NCI-H1105 treated with DMSO at 0.1 percent for 48 hours (cell line): ENCODE measurements around the gene SLC5A8.

Experiments used
- DNase-seq: peaks from one replicate; lab custom pipeline; 2025; lab: John Stamatoyannopoulos, UW

The SLC5A8 gene, protein sequence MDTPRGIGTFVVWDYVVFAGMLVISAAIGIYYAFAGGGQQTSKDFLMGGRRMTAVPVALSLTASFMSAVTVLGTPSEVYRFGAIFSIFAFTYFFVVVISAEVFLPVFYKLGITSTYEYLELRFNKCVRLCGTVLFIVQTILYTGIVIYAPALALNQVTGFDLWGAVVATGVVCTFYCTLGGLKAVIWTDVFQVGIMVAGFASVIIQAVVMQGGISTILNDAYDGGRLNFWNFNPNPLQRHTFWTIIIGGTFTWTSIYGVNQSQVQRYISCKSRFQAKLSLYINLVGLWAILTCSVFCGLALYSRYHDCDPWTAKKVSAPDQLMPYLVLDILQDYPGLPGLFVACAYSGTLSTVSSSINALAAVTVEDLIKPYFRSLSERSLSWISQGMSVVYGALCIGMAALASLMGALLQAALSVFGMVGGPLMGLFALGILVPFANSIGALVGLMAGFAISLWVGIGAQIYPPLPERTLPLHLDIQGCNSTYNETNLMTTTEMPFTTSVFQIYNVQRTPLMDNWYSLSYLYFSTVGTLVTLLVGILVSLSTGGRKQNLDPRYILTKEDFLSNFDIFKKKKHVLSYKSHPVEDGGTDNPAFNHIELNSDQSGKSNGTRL

DNA sequence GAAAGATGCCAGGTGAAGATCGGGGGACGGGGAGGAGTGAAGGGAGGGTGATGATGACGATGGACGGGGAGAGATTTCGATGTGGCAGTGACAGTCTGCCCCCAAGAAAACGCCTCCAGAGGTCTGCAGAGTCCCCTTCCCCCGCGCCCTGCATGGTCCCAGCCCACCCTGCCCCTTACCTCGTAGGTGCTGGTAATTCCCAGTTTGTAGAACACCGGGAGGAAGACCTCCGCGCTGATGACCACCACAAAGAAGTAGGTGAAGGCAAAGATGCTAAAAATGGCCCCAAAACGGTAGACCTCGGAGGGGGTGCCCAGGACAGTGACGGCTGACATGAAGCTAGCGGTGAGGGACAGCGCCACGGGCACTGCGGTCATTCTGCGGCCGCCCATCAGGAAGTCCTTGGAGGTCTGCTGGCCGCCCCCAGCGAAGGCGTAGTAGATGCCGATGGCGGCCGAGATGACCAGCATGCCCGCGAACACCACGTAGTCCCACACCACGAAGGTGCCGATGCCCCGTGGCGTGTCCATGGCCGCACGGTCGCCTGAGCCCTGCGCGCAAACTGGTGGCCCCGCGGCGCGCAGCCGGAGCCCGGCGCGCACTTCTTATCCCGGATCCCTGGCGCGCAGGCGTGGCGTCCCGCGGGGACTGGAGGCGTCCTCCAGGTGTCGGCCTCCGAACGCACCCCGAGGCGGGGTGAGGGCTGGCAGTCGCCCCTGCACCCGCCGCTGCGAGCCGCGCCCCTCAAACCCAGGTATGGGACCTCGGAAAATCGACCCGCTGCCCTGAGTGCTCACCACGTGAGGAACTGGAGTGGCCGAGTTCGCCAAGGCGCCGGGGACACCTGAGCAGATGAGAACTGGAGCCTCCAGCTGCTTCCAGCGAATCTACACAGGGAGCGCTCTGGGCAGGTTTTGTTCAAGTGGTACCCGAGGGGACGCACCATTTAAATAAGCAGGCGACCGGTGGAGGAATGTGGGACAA is at the start of gene SLC5A8:
Gene SLC5A8, minus strand, starts transcription at position 920 of the 984 bp plus-strand sequence. Its CDS starts 390 bp downstream, at position 530.
- peak; percentile 10 for DNase-seq

DNA sequence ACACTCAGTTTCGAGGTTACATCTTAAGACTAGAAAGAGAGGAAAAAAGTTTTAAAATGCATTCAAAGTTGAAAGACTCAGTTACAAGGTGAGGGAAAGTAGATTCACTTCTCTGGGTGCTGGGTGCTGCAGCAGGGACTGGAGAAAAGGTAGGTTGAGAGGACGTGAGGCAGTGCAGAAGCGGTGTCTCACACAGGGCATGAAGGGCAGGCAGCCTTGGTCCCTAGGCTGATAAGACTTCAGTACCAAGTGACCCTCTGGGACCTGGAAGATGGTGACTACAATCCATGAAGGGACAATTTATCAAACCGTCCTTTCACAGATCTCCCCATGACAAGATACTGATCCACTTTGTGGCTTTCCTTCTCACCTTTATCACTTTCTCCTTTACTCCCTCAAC is 47.3 kb upstream of the SLC5A8 start:
- no peak for DNase-seq

DNA sequence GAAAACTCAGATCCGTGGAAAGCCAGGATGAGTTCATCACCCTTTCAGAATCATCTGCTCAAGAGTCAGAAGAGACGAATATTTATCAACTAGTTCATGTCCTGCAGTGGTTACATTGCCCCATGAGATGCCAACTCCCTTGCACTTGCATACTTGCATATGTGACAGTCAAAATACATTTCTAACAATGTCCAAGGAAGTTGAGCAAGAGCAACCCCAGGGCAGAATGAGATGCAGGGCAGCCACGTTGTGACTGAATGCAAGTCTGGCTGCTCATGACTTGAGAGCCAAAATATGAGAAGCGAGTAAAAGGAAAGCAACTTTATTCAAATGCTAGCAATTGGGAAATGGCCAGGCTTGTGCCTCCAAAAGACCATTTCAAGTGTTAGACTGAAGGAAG is 46.2 kb upstream of the SLC5A8 start:
- DNase-seq, result no peak

DNA sequence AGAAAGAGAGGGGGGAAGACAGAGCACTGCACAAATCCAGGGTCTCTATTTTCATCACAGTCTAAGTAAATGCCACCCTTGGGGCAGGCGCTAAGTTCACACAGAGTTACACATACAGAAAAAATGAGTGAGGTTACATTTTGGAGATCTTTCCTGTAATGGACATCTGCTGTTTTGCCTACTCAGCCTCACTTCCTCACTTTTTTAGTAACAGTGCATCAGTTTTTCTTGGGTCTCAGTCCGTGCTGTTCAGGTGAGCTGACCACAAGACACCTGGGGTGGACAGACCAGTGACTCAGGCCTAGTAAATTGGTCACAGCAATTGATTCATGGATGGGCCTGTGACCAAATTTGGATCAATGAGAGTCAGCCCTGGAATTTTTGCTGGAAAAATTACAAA is 33.6 kb upstream of the SLC5A8 start:
- no peak for DNase-seq

DNA sequence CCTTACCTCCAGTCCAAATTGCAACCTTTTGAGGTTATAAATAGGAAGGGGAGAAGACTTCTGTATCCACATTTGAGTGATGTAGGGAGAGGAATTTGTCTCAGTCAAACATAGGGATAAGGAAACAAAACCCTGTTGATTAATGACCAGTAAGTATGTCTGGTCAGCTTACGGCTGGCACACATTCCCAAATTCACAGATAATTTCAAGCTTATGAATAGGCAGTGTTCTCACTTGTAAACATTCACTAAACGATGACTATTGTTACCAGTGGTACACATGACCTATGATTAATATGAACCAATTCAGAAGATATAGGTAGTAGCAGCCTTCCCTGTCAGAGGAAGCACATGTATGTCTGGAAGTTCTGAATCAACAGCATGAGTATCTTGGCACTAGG is 33.0 kb upstream of the SLC5A8 start:
- no peak for DNase-seq

DNA sequence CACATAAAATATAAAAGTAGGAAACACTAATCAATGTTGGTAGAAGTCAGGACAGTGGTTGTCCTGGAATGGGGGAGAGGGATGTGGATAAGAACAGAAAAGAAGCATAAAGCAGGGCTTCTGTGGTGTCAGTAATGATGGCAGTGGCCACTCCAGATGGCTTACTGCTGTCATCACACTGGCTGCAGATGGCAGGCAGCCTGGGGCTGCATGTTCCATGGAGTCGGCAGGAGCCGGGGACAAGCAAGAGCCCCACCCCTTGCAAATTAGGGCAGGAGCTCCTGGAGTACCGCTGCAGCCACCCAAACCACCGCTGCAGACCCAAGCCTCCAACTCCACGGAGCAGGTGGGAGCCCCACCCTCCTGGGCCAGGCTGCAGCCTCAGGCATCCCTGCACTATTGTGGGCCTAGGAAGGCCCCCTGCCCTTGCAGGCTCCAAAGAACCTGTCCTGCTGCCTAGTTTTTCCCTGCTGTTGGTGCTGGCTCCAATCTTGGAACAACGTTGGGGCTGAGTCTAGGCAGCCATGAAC is 28.8 kb upstream of the SLC5A8 start:
- no peak for DNase-seq

DNA sequence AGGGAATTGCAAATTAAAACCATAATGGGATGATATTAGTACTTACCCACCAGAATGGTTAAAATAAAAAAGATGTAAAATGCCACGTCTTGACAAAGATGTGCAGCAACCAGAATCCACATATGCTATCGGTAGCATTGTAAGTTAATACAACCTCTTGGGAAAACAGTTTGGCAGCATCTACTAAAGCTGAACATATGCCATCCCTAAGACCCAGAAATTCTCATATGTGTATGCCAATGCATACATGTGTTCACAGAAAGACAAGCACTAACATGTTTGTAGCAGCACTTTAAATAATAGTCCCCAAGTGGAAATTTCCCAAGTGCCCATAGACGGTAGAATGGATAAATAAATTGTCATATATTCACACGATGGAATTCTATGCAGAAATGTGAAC is 28.3 kb upstream of the SLC5A8 start:
- DNase-seq, result no peak

DNA sequence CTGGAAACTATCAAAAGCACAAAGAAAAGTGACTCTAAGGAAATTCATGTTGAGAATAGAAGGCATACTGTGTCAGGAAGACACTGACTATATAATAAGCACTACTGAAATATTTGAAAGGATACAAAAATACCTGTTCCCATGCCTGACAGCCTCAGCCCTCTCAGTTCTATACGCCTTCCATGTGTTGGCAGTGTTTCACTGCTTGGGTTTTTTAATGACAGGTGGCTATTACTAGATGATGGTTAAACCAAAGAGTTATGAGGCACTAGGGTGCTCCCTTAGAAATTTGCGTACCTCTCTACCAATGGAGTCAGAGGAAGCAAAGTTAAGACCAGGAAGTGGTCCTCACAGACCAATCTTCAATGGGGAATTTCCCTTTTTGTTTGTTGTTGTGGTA is 25.6 kb upstream of the SLC5A8 start:
- DNase-seq, result no peak

DNA sequence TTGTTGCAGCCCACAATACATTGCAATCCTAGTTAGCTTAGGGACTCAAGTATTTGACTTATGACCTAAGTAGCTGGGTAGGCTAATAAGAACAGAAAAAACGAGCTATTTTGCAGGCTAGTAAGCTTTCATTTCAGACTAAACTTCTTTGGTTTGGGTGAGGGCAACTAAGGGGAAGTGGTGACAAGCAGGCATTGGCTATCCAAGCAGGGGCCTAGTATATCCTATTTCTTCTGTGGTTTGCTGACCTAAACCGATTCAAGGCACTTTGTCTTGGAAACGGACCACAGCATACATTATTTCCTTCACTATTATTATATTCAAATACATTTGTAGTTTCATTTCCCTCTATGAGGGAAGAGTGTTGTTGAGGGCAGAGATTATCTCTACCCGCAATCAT is 21.6 kb upstream of the SLC5A8 start:
- DNase-seq, result no peak

DNA sequence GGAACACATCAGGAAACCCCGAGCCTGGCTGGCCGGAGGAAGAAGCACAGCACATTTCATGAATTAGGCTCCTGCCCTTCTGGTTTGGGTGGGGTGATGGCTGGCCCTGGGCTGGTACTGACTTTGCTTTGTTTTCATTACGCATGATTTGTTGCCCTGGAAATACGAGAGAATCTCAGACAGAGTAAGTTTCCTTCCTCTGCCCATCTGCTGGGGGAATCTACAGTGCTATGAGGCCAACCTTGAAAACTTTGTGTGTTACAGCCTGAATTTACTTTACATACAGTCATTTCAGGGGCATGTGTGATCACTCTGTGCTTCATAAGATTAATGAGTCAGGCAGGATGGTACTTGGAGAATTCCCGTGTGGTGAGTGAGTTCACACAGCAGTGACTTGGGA is 20.5 kb upstream of the SLC5A8 start:
- no peak for DNase-seq

DNA sequence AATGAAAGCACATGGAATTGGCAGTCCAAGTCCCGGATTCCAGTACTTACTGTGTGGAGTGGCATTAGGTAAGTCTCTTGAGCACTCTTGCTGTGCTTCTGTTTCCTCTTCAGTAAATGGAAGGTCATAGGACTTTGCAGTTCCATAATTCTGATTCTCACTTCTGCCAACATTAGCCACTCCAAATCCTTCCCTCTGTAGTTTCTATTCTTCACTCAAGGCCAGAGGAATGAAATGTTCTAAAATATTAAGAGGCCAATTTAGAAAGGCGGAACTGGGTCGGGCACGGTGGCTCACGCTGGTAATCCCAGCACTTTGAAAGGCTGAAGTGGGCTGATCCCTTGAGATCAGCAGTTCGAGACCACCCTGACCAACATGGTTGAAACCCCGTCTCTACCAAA is 19.8 kb upstream of the SLC5A8 start:
- no peak for DNase-seq

DNA sequence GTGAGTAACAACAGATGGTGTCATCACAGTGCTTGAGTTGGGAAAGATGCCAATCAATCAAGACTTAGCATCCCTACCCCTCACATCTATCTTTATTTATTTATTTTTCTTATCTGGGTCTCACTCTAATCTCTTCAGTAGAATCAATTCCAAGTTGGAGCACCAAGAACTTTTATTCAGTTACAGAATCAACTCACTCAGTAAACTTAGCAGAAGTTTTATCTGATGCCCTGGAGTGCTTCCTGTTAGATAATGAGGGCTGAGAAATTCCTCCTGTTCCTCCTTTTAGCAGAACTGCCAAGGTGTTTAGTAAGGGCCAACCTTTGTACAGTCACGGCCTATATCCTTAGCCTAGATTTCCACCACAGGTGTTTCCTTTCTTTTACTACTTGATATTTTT is 11.3 kb upstream of the SLC5A8 start:
- DNase-seq, result no peak

DNA sequence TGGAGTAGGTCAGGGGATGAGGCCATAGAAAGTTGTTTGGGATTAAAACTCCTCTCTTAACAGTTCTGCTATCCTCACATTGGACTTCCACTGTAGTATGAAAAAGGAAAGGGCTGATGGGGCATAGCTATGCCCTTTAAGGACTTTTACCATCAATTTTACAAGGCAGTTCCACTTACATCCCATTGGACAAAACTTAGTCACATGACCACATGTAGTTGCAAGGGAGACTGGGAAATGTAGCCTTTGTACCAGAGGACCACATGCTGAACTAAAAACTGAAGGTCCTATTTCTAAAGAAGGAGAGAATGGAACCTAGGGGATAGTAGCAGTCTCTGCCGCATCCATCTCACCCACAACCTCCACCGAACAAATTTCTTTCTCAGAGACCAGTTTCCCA is 6.8 kb upstream of the SLC5A8 start:
- DNase-seq, result no peak

DNA sequence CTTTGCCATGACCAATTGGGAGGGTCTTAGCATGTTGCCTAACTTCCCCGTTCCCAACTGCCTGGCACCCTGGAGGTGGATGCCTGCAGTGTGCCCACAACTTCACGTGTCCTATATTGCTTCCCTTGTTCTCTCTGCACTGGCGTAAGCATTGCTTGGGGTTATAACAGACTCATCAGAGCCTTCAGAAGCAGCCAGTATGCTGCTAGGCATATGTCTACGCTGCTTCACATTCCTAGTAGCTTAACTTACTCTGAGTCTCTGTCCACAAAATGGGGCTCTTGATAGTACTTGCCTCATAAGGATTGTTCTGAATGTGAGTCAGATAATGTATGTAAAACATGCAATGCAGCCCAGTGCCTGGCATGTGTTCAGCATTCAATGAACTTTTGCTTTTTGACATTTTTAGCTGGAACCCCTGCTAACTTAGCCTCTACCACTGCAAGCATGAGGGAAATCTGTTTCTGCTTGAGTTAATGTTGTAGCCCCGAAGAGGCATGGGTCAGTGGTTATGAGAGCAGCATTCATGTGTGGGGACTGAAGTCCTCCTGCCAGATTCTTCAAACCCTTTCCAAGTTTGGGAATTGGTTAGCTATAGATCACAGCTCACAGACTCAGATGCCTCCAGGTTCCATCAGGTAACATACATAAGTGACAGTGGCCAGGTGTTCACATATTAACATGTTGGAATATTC is 2.8 kb downstream of the SLC5A8 start:
- DNase-seq, result no peak

DNA sequence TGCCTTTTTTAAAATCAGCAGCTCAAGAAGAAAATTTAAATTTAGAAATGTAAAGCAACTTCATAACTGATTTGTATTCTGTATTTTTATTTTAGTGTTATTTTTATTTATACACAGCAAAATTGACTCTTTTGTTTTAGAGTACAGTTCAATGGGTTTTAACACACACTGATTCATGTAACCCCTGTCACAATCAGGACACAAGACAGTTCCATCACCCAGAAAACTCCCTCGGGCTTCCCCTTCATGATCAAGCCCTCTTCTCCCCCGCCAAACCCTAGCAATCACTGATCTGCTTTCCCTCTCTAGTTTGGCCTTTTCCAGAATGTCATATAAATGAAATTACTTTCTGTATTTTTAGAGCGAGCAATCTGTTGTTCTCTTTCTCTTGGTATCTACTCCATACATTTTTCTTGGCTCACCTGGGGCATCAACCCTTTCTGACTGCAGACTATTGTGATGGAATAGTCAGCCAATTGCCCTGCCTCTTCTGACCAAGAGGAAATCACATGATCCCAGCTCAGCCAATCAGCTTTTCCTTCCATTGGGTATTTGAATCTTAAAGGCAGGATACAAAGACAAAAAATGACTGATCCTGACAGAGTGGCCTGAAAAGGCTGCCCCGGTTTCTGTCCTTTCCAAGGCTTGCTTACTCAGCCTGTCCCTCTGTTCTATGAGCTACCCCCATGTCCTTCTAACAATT is 5.3 kb downstream of the SLC5A8 start:
- no peak for DNase-seq

DNA sequence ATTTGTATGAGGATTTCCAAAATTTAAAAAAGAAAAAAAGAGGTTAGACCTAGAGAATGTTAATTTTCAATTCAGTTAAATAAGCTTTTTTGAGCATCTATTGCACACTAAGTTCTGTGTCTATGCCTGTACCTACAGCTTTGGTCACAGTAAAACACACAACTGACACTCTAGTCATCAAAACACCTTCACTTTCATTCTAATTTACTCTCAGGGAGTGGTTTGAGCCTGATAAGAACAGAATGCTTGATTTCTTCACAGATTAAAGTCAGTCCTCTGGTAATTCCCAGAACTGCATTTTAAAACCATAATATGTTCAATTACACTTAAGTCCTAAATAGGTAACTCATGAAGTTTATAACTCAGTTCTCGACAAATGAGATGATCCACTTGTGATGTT is 9.2 kb downstream of the SLC5A8 start:
- DNase-seq, result no peak

DNA sequence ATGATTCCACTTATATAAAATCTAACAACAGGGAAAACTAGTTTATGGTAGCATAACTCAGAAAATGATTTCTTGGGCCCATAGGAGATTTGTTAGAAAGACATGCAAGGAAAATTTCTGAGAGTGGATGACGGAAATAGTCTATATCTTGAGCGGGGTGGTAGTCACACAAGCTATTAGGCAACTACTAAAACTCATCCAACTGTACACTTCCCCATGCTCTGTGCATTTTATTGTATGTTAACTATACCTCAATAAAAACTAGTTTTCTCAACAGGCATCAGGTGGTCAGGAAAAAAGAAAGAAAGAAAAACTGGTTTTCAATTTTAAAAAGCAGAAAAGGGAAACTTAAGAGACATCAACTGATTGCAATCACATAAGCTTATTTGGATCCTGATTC is 9.9 kb downstream of the SLC5A8 start:
- DNase-seq, result no peak

DNA sequence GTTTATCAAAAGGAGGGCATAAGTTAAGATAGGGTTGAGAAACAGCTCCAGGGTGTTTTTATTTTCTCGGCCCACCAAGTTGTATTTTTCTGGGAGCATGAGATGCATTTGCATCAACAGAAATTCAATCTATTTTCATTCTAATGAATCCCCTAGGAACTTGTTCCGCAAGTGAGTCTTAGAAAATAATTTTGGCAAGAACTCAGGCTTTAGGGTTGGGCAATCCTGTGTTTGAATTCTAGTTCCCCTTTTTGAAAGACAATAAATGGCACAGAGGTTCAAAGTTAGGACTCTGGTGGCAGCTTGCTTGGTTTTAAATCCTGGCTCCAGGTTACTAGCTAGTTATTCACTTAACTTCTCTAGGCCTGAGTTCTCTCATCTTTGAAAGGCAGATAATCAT is 23.7 kb downstream of the SLC5A8 start:
- DNase-seq, result no peak

DNA sequence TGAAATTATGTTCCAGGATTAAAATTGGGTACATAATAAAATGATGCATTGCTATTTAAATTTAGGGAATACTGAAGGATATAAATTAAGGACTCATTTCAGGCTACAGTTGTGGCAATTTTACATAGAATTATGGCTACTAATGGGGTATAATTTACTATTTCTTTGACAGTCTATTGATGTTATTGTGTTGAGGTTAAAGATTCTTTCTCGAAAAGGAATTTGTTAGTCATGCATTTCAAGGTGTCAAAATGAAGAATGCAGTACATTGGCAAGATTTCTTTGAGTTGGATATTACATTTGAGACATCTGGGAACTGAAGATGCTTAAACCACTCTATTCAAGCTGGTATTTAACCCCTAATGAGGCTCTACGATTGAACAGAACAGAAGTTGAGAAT is 28.3 kb downstream of the SLC5A8 start:
- DNase-seq, result no peak

DNA sequence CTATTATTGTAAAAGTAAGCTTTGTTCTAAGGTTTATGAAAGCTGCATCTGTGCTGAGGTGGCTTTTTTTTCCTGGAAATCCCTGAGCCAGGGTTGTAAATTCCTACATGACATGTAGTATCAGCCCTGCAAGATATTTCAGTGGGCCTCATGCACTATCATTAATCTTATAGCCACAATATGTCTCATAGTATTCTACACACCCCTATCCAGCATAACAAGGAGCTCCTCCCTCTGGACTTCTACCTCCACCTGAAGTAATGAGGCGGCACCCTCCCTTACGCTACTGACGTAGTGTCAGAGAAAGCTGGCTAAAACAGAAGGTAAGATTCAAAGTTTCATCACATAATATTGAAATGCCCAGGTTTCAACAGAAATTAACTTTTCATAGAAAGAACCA is 35.5 kb downstream of the SLC5A8 start:
- DNase-seq, result no peak

DNA sequence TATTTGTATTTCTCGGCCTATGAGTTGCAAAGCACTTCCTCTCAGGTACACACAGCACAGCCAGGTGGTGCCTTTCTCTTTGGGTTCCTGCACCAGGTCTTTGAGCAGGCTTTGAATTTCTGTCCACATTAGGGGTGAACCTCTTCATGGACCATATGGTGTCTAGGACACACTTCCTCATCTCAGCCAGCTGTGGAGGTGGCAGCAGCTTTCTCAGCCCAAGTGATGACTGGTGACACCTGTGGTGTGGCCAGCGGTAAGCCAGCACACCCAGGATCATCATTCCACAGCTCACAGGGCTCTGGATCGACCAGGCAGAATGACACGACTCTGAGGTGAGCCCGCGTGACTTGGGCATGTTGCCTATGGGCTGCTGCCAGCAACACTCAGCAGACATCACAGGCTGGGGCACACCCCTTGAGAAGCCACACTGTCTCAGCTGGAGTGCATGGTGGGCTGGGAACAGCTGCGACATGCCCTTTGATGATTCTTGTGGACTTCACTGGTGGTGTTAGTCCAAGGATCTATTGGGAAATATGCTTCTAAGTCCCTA is 36.8 kb downstream of the SLC5A8 start:
- no peak for DNase-seq
